ENCODE measurements around the gene LRRC7.
"Not testable (repeated sequence)": the region's sequence is repeated elsewhere in the genome, so short reads cannot be mapped to it uniquely, and the experiment has no call there.

The LRRC7 gene

GRCh38 chr1:69702085-69702484 lies 134.4 kb downstream of the LRRC7 start:
- no peak for DNase-seq

- DNase-seq, result no peak
Measured at GRCh38 chr1:69706473-69706872, 138.8 kb downstream of the LRRC7 start.

- DNase-seq, result no peak
Measured at GRCh38 chr1:69707103-69707502, 139.4 kb downstream of the LRRC7 start.

- DNase-seq, result no peak
Measured at GRCh38 chr1:69710484-69711189, 142.9 kb downstream of the LRRC7 start.

GRCh38 chr1:69711190-69711930 lies 143.6 kb downstream of the LRRC7 start:
- no peak for DNase-seq

- DNase-seq, result not testable (repeated sequence)
Measured at GRCh38 chr1:69717834-69718233, 150.1 kb downstream of the LRRC7 start.

GRCh38 chr1:69728206-69728605 lies 160.5 kb downstream of the LRRC7 start:
- DNase-seq, result no peak

- DNase-seq, result no peak
Measured at GRCh38 chr1:69733061-69733460, 165.3 kb downstream of the LRRC7 start.

GRCh38 chr1:69737527-69738185 lies 169.9 kb downstream of the LRRC7 start:
- no peak for DNase-seq

- DNase-seq, result no peak
Measured at GRCh38 chr1:69738458-69739250, 170.9 kb downstream of the LRRC7 start.

- DNase-seq, result no peak
Measured at GRCh38 chr1:69739251-69739605, 171.5 kb downstream of the LRRC7 start.

- DNase-seq, result no peak
Measured at GRCh38 chr1:69743146-69743545, 175.4 kb downstream of the LRRC7 start.

GRCh38 chr1:69744381-69744780 lies 176.7 kb downstream of the LRRC7 start:
- DNase-seq, result no peak

- no peak for DNase-seq
Measured at GRCh38 chr1:69747207-69747606, 179.5 kb downstream of the LRRC7 start.

- no peak for DNase-seq
Measured at GRCh38 chr1:69750638-69751037, 182.9 kb downstream of the LRRC7 start.

- DNase-seq, result no peak
Measured at GRCh38 chr1:69752831-69753230, 185.1 kb downstream of the LRRC7 start.

- DNase-seq, result no peak
Measured at GRCh38 chr1:69754521-69754920, 186.8 kb downstream of the LRRC7 start.

- no peak for DNase-seq
Measured at GRCh38 chr1:69755647-69756046, 187.9 kb downstream of the LRRC7 start.

- DNase-seq, result no peak
Measured at GRCh38 chr1:69765951-69766350, 198.2 kb downstream of the LRRC7 start.

GRCh38 chr1:69766431-69767180 lies 198.9 kb downstream of the LRRC7 start:
- DNase-seq, result no peak

- DNase-seq, result no peak
Measured at GRCh38 chr1:69776555-69776954, 208.8 kb downstream of the LRRC7 start.

GRCh38 chr1:69777423-69777822 lies 209.7 kb downstream of the LRRC7 start:
- no peak for DNase-seq

GRCh38 chr1:69777971-69778370 lies 210.2 kb downstream of the LRRC7 start:
- no peak for DNase-seq

All from SIG-M5 (cell line).